WI38 (cell line): ENCODE results near the gene RSPRY1.

ENCODE experiments used
- H3K4me3 ChIP-seq: 2 replicates; pipeline ENCODE4 v1.5.1; 2011; ENCODE audit warnings: low read depth, mild to moderate bottlenecking, control low read depth, low read length
- TF ChIP-seq, protein P1 (sequence below): IDR thresholded peaks from 2 replicates; pipeline ENCODE4 v1.5.1; 2012; ENCODE audit warnings: low read depth, mild to moderate bottlenecking, control low read depth, low read length

Gene RSPRY1

GRCh38 chr16:57178196-57178595, 7.9 kb upstream of the RSPRY1 start:
- no peak overlapping the region for H3K4me3 ChIP-seq
- TF ChIP-seq, protein P1, sequence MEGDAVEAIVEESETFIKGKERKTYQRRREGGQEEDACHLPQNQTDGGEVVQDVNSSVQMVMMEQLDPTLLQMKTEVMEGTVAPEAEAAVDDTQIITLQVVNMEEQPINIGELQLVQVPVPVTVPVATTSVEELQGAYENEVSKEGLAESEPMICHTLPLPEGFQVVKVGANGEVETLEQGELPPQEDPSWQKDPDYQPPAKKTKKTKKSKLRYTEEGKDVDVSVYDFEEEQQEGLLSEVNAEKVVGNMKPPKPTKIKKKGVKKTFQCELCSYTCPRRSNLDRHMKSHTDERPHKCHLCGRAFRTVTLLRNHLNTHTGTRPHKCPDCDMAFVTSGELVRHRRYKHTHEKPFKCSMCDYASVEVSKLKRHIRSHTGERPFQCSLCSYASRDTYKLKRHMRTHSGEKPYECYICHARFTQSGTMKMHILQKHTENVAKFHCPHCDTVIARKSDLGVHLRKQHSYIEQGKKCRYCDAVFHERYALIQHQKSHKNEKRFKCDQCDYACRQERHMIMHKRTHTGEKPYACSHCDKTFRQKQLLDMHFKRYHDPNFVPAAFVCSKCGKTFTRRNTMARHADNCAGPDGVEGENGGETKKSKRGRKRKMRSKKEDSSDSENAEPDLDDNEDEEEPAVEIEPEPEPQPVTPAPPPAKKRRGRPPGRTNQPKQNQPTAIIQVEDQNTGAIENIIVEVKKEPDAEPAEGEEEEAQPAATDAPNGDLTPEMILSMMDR, result no peak

DNA sequence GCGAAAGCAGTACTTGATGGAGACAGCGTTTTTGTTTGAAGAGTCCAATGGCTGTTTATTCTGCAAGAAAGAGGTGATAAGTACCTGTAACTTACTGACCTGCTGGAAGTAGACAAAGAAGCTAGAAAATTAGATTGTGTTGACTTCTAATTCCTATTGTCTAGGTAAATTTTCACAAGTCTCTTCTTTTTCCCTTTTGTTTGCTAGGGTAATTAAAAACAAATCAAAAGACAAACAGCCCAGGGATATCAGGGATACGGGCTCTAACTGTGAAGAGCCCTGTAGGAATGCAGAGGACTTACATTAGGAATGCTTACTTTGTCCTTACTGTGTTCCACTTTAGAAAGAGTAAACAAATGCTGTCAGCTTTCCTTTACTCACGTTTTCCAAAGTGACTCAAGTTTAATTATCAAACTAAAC, 7.3 kb upstream of the RSPRY1 start:
- TF ChIP-seq, protein P1, result no peak
- H3K4me3 ChIP-seq, result no peak overlapping the region

DNA sequence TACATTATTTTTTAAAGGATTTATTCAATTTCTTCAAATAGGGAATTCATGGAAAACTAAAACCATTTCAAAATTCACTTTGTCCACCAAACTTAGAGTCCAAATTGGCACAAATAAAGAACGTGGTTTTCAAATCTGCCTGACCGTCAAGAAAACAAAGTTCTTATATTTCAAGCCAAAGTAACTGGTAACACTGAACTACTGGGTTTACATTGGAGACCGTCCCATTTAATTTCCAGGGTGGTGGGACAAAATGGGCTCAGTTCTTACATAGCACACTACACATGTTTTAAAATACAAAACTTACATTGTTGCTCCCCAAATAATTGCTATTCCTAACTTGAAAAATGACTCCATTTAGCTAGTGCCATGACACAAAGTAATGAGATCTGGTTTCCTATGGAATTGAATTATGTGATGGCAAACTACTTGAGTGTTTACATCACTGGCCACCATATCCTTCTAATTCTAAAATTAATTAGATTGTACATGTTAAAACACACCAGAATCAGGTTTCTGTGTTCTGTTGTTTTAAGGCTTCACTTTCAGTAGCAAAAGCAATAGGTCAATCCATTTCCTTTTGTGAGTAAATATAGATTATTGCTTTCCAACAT, 6.8 kb upstream of the RSPRY1 start:
- TF ChIP-seq, protein P1, result no peak
- no peak overlapping the region for H3K4me3 ChIP-seq

GRCh38 chr16:57184113-57184512, 2.0 kb upstream of the RSPRY1 start:
- no peak overlapping the region; the same call in 1 of the 2 replicates for H3K4me3 ChIP-seq
- TF ChIP-seq, protein P1, result no peak

DNA sequence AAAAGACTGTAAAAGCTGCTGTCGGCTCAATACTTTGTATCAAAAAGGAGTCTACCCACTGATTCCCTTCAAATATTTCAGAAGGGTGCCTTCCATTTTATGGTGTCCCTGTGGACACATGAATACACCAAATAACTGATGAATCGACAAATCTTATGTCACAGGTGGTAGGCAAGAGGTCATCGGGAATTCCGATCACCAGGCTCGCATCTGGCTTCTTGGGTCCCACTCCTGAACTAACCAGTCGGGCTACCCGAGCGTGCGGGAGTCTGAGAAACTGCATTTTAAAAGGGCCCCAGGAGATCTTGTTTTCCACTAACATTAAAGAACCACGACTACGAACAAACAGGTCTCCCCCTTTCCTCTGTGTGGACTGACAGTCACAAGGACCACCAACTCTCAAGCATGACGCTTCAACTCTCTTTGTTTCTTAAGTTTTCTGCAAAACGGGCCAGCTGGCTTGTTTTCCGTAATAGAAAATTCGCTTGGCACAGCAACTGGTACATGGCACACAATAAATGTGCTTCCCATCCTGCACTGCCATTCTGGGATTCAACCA, 1.2 kb upstream of the RSPRY1 start:
- H3K4me3 ChIP-seq, result peak overlapping the region; percentile 97
- TF ChIP-seq, protein P1, result no peak

DNA sequence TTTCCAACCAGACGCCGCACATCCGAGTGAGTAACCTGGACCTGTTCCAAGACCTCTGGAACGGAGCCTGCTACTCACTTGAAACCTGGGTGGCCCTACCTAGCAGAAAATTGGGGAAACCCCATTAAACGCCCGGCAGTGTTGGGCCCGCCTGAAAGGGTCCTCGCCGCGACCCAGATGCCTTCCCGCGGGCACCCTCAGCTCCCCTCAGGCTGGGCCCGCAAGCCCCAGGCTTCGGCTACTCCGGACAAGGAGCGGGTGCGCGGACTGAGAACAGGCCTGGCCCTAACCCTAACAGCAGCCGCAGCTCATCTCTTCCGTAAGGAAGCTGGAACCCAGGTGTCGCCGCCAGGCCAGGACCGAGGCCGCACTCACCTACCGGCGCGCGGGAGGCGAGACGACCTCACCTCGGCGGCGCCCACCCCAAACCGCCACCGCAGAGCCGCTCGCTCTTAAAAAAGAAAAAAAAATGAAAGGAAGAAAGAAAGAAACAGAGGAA, 634 bp upstream of the RSPRY1 start:
- H3K4me3 ChIP-seq, result peak overlapping the region; percentile 97
- TF ChIP-seq, protein P1, result no peak
